IPS-18a (cell line): ENCODE results near the gene AIFM2.
"Not testable (repeated sequence)": the region's sequence is repeated elsewhere in the genome, so short reads cannot be mapped to it uniquely, and the experiment has no call there.

Experiments used
- H3K27ac ChIP-seq: one replicate; pipeline ENCODE4 v1.5.1; 2013; ENCODE audit warnings: low read length
- H3K27me3 ChIP-seq: one replicate; pipeline ENCODE4 v1.6.1; 2013; ENCODE audit warnings: mild to moderate bottlenecking, low read length; ENCODE audit not compliant: control insufficient read depth, insufficient read depth
- H3K36me3 ChIP-seq: one replicate; pipeline ENCODE4 v1.6.1; 2013; ENCODE audit warnings: low read depth, low read length; ENCODE audit not compliant: control insufficient read depth
- H3K4me1 ChIP-seq: one replicate; pipeline ENCODE4 v1.6.1; 2013; ENCODE audit warnings: low read depth, low read length; ENCODE audit not compliant: control insufficient read depth
- H3K4me3 ChIP-seq: one replicate; pipeline ENCODE4 v1.5.1; 2013; ENCODE audit warnings: low read length
- H3K9ac ChIP-seq: one replicate; pipeline ENCODE4 v1.6.1; 2013; ENCODE audit warnings: mild to moderate bottlenecking, low read length, moderate library complexity
- H3K9me3 ChIP-seq: one replicate; pipeline ENCODE4 v1.6.1; 2013; ENCODE audit warnings: low read depth, low read length; ENCODE audit not compliant: control insufficient read depth

The AIFM2 gene

GRCh38 chr10:70163448-70163847 lies 30.8 kb upstream of the AIFM2 start:
- no peak overlapping the region for H3K27ac ChIP-seq
- H3K9me3 ChIP-seq: no peaks in the 10 kb centered on the region
- peaks cover 48% of the 10 kb centered on the region for H3K36me3 ChIP-seq
- H3K27me3 ChIP-seq: no peaks in the 10 kb centered on the region
- H3K4me1 ChIP-seq: peaks cover 6% of the 10 kb centered on the region
- H3K4me3 ChIP-seq: no peak overlapping the region
- no peak overlapping the region for H3K9ac ChIP-seq

GRCh38 chr10:70162892-70163201 lies 30.2 kb upstream of the AIFM2 start:
- no peaks in the 10 kb centered on the region for H3K27me3 ChIP-seq
- H3K9me3 ChIP-seq: no peaks in the 10 kb centered on the region
- H3K9ac ChIP-seq: no peak overlapping the region
- H3K36me3 ChIP-seq: peaks cover 53% of the 10 kb centered on the region
- H3K4me1 ChIP-seq: peaks cover 6% of the 10 kb centered on the region
- no peak overlapping the region for H3K4me3 ChIP-seq
- no peak overlapping the region for H3K27ac ChIP-seq

GRCh38 chr10:70162151-70162891 lies 29.7 kb upstream of the AIFM2 start:
- peaks cover 53% of the 10 kb centered on the region for H3K36me3 ChIP-seq
- H3K9ac ChIP-seq: no peak overlapping the region
- peaks cover 6% of the 10 kb centered on the region for H3K4me1 ChIP-seq
- no peaks in the 10 kb centered on the region for H3K27me3 ChIP-seq
- H3K4me3 ChIP-seq: no peak overlapping the region
- no peaks in the 10 kb centered on the region for H3K9me3 ChIP-seq
- H3K27ac ChIP-seq: no peak overlapping the region

- H3K4me3 ChIP-seq: no peak overlapping the region
- H3K4me1 ChIP-seq: peaks cover 6% of the 10 kb centered on the region
- no peaks in the 10 kb centered on the region for H3K27me3 ChIP-seq
- no peak overlapping the region for H3K9ac ChIP-seq
- H3K27ac ChIP-seq: no peak overlapping the region
- peaks cover 59% of the 10 kb centered on the region for H3K36me3 ChIP-seq
- H3K9me3 ChIP-seq: no peaks in the 10 kb centered on the region
These were observed 28.2 kb upstream of the AIFM2 start for GRCh38 chr10:70160798-70161197.

- H3K4me1 ChIP-seq: not testable (repeated sequence)
These were observed 26.7 kb upstream of the AIFM2 start for GRCh38 chr10:70159366-70159765.

GRCh38 chr10:70158113-70158512 lies 25.5 kb upstream of the AIFM2 start:
- H3K27ac ChIP-seq: no peak overlapping the region
- no peak overlapping the region for H3K4me3 ChIP-seq
- peaks cover 69% of the 10 kb centered on the region for H3K36me3 ChIP-seq
- H3K27me3 ChIP-seq: no peaks in the 10 kb centered on the region
- no peak overlapping the region for H3K9ac ChIP-seq
- H3K4me1 ChIP-seq: peaks cover 6% of the 10 kb centered on the region
- H3K9me3 ChIP-seq: no peaks in the 10 kb centered on the region

More at GRCh38 chr10:70159366-70159765, 26.7 kb upstream of the AIFM2 start:
- not testable (repeated sequence) for H3K27me3 ChIP-seq, H3K27ac ChIP-seq, H3K9me3 ChIP-seq, H3K9ac ChIP-seq, H3K4me3 ChIP-seq
- peaks cover 66% of the 10 kb centered on the region for H3K36me3 ChIP-seq

DNA sequence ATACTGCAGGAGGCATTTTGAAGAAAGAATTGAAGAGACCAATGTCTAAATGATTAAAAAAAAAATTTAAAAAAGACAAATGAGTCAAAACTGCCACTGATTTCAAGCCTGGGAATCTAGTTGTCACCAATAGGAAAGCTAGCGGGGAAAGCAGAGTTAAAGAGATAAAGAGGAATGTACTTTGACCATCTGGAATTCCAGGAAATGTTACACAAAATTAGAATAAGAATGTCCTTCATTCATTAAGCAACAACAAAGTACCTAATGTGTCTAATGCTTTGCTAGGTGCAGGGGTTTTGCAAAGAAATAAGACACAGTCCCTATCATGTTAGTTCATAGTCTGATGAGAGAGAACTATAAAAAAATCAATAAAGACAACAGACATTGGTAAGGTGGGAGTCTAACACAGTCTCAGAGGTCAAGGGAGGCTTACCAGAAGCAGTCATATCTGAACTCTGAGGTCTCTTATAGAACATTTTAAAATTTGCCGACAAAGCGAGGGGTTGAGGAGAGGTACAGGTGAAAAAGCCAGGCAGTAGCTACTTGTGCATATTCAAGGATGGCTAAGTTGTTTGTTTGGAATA lies 22.7 kb upstream of the AIFM2 start:
- Histone ChIP-seq H3K36me3 (peaks cover 80% of the 10 kb centered on the region), H3K9me3 (no peaks in the 10 kb centered on the region), H3K27ac (no peak overlapping the region), H3K27me3 (no peaks in the 10 kb centered on the region), H3K9ac (no peak overlapping the region), H3K4me1 (no peaks in the 10 kb centered on the region), H3K4me3 (no peak overlapping the region)

DNA sequence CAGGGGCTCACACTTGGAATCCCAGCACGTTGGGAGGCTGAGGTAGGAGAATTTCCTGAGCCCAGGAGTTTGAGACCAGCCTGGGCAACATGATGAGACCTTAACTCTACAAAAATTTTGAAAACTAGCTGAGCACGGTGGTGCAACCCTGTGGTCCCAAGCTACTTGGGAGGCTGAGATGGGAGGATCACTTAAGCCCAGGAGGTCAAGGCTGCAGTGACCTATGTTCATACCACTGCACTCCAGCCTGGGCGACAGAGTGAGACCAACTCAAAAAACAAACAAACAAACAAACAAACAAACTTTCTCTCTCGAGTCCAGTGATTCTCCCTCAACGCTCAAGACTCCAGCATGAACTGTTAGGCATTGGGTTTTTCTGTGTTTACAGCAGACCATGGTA lies 15.9 kb upstream of the AIFM2 start:
- Histone ChIP-seq H3K4me3 (no peak overlapping the region), H3K4me1 (peaks cover 11% of the 10 kb centered on the region), H3K9ac (no peak overlapping the region), H3K27me3 (peaks cover 5% of the 10 kb centered on the region), H3K36me3 (peaks cover 37% of the 10 kb centered on the region), H3K27ac (no peak overlapping the region), H3K9me3 (no peaks in the 10 kb centered on the region)

- H3K4me3 ChIP-seq: peak overlapping the region; percentile 51
- no peaks in the 10 kb centered on the region for H3K9me3 ChIP-seq
- H3K36me3 ChIP-seq: peaks cover 25% of the 10 kb centered on the region
- H3K27me3 ChIP-seq: peaks cover 5% of the 10 kb centered on the region
- H3K9ac ChIP-seq: no peak overlapping the region
- no peak overlapping the region for H3K27ac ChIP-seq
- H3K4me1 ChIP-seq: peaks cover 11% of the 10 kb centered on the region
These were observed 14.6 kb upstream of the AIFM2 start for GRCh38 chr10:70147259-70147625.

DNA sequence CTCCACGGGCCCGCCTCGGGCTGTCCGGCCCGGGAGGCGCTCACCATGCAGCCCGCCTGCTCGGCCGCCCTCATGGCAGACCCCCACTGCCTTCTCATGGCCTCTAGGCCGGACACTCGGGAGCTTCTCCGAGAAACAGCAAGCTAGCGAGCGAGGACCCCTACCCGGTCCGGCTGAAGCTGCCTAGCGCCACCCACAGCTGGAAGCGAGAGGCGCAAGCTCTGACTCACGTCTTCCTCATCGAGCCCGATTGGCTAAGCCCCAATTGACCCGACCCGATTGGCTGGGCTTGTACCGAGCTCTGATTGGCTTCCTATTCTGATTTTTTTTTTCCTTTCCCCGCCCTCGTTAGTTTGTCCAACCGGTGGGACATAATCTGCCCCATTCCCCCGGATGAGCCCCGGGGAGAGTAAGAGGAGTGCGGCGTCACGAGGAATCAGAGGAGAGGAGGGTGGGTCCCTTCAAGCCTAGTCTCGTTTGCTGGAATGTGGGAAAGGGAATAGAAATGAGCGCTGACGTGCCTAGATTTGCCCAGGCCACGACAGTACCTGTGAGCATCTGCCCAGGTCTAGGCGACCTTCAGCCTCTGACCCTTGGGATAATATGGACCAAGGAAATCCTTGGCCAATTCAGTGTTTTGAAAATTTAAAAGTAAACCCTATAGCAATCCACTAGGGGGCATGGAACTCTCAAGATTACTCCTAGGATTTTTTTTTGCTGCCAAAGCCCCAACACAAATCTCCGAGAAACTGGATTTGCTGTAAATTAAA lies 14.0 kb upstream of the AIFM2 start, which contains the start of gene TYSND1:
Gene TYSND1, minus strand, starts transcription at position 212 of the 770 bp plus-strand sequence. Its CDS starts 114 bp downstream, at position 98.
- peak within 1 kb of the TSS; percentile 75 for H3K9ac ChIP-seq
- peak within 1 kb of the TSS; percentile 66 for H3K27ac ChIP-seq
- H3K9me3 ChIP-seq: no peaks in the 10 kb centered on the region
- peak within 1 kb of the TSS; percentile 51 for H3K4me3 ChIP-seq
- H3K36me3 ChIP-seq: peaks cover 19% of the 10 kb centered on the region
- H3K4me1 ChIP-seq: peaks cover 11% of the 10 kb centered on the region
- H3K27me3 ChIP-seq: peaks cover 5% of the 10 kb centered on the region

DNA sequence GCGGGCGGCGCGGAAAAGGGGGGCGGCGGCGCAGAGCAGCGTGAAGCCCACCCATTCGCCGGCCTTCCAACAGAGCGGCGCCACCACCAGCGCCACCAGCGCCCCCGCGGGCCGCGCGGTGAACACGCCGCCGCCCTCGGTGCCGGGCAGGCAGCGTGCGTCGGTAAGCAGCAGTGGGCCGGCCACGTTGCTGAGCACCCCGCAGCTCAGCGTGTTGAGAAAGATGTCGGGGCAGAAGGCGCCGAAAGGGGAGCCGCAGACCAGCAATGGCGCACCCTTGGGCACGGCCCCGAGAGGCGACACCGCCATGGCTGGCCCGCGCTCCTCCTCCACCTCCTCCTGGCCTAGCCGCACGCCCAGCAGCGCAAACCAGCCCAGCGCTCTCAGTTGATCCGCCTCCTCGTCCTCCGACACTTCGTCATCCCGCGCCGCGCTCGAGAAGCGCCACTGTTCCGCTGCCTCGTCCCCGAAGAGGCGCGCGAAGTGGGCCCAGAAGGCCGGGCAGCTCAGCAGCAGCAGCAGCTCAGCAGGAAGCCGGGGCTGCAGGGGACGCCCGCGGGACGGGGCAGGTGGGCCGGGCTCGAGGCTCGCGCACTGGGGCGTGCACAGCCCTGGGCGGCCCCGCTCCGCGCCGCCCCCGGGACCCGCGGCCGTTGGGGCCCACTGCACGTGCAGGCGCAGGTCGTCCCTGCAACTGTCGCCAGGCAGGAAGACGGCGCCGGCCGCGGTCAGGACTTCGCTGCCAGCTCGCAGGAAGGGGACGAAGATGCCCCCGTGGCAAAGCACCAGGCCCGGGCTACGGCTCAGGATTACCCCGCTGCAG lies 13.3 kb upstream of the AIFM2 start:
- Histone ChIP-seq H3K4me1 (peaks cover 11% of the 10 kb centered on the region), H3K9me3 (no peaks in the 10 kb centered on the region), H3K27ac (no peak overlapping the region), H3K27me3 (peaks cover 5% of the 10 kb centered on the region), H3K4me3 (peak overlapping the region; percentile 51), H3K9ac (peak overlapping the region; percentile 75), H3K36me3 (peaks cover 13% of the 10 kb centered on the region)
